K562 (cell line): ENCODE data around the gene PLA1A. TPM values are rescaled to one million over a fixed set of nuclear protein-coding genes. Genes with fewer than 3 reads are reported as not detected.

ENCODE experiments used
- ATAC-seq: fragments of 200-7000 bp; cut with Tn5 transposase; 3 replicates; pipeline ENCODE4 v1.9.1; 2020; ENCODE audit warnings: moderate library complexity
- BruUV-seq: library from RNA; stranded (reverse); fragments of 400-500 nt; replicated peaks from 2 replicates; lab custom pipeline; 2021; lab: Mats Ljungman, UMichigan
- CTCF ChIA-PET: fragments of 300-600 bp; formaldehyde crosslinking; extraction: SDS; loops from one replicate; lab custom pipeline; 2021; ENCODE audit warnings: low intra/inter-chr PET ratio; lab: Yijun Ruan, JAX
- POLR2A ChIA-PET: fragments of 300-600, 350-650 bp; sonication (Branson Sonifier 250); formaldehyde crosslinking; extraction: SDS; loops from one replicate; lab custom pipeline; 2021; ENCODE audit warnings: antibody characterized with exemption, inconsistent platforms; lab: Yijun Ruan, JAX
- DNase-seq, 4 experiments: peaks; one replicate each; pipeline versions ENCODE4 v3.0.0 to v3.0.0-alpha.2; 2011 to 2018; ENCODE audit warnings: low spot score in 3 of 4, mixed read lengths in 3 of 4; ENCODE audit errors: extremely low read depth in 1 of 4
- FAIRE-seq: peaks from 2 replicates; lab custom pipeline; 2011; peaks lifted over from hg19 to GRCh38; lab: Jason Lieb, UNC
- H2AFZ ChIP-seq: 2 replicates; pipeline ENCODE4 v1.6.0; 2011; ENCODE audit warnings: low read depth, low read length, control low read depth, inconsistent platforms
- H3K27ac ChIP-seq: fragments of 200-600 bp; 3 replicates; pipeline ENCODE4 v1.8.0; 2011; ENCODE audit warnings: low read depth, mild to moderate bottlenecking, control low read depth, inconsistent platforms, low read length, moderate library complexity, mixed read lengths; ENCODE audit errors: extremely low read depth
- H3K27me3 ChIP-seq, 2 experiments: fragments of 300-600 bp in 1 of 2; 2 replicates in 1 of 2; 3 replicates in 1 of 2; pipeline versions ENCODE4 v1.6.0 to v1.8.0; 2011; ENCODE audit warnings: inconsistent platforms in 2 of 2, low read length in 2 of 2, mild to moderate bottlenecking in 1 of 2, mixed read lengths in 1 of 2, moderate library complexity in 1 of 2; ENCODE audit not compliant: control insufficient read depth in 2 of 2, insufficient read depth in 2 of 2
- H3K36me3 ChIP-seq: fragments of 300-600 bp; 3 replicates; pipeline ENCODE4 v1.8.0; 2011; ENCODE audit warnings: mild to moderate bottlenecking, low read length, inconsistent platforms; ENCODE audit not compliant: control insufficient read depth, insufficient read depth
- H3K4me1 ChIP-seq, 2 experiments: fragments of 200-600 bp in 1 of 2; replicated peaks in 1 of 2; 2 replicates in 1 of 2; 3 replicates in 1 of 2; pipeline versions ENCODE4 v1.5.1 to v1.8.0; 2011; ENCODE audit warnings: inconsistent platforms in 2 of 2, low read length in 2 of 2, mild to moderate bottlenecking in 1 of 2, mixed read lengths in 1 of 2, moderate library complexity in 1 of 2; ENCODE audit not compliant: control insufficient read depth in 2 of 2, insufficient read depth in 2 of 2
- H3K4me2 ChIP-seq: 2 replicates; pipeline ENCODE4 v1.6.1; 2011; ENCODE audit warnings: low read length, control low read depth, inconsistent platforms, mixed read lengths; ENCODE audit not compliant: insufficient read depth
- H3K4me3 ChIP-seq: fragments of 200-600 bp; sonication (generic), shearing (Covaris generic); 2 replicates; pipeline ENCODE4 v1.5.1; 2016; ENCODE audit warnings: control low read depth, inconsistent platforms
- H3K79me2 ChIP-seq: fragments of 200-600 bp; 3 replicates; pipeline ENCODE4 v1.8.0; 2011; ENCODE audit warnings: low read length, inconsistent platforms; ENCODE audit not compliant: control insufficient read depth, insufficient read depth
- H3K9ac ChIP-seq, 2 experiments: 2 replicates each; pipeline versions ENCODE4 v1.6.0 to v1.6.1; 2011; ENCODE audit warnings: low read depth in 2 of 2, low read length in 2 of 2, control low read depth in 1 of 2, inconsistent platforms in 1 of 2, mild to moderate bottlenecking in 1 of 2, mixed read lengths in 1 of 2; ENCODE audit not compliant: insufficient read depth in 1 of 2
- H3K9me1 ChIP-seq: one replicate; pipeline ENCODE4 v1.6.0; 2011; ENCODE audit warnings: inconsistent platforms, mild to moderate bottlenecking, low read length, moderate library complexity; ENCODE audit not compliant: control insufficient read depth, insufficient read depth
- H3K9me3 ChIP-seq: replicated peaks from 2 replicates; pipeline ENCODE4 v1.5.1; 2011; ENCODE audit warnings: low read depth, low read length, inconsistent platforms; ENCODE audit not compliant: control insufficient read depth, insufficient read depth
- H4K20me1 ChIP-seq: replicated peaks from 2 replicates; pipeline ENCODE4 v1.6.1; 2011; ENCODE audit warnings: low read length, inconsistent platforms, mixed read lengths; ENCODE audit not compliant: control insufficient read depth, insufficient read depth
- BRD4 ChIP-seq: fragments of 200-600 bp; sonication (generic); IDR thresholded peaks from 2 replicates; pipeline ENCODE4 v1.6.1; 2017; ENCODE audit warnings: inconsistent platforms
- CREM ChIP-seq: IDR thresholded peaks from 2 replicates; pipeline ENCODE4 v1.6.1; 2014; ENCODE audit warnings: antibody characterized with exemption, low read depth
- CXXC5 ChIP-seq: fragments of 250-450 bp; sonication (Bioruptor Pico); IDR thresholded peaks from 2 replicates; pipeline ENCODE4 v1.8.0; 2022; ENCODE audit warnings: inconsistent platforms, mild to moderate bottlenecking, moderate library complexity
- DLX4 ChIP-seq: fragments of 250-450 bp; sonication (Bioruptor Pico); IDR thresholded peaks from 2 replicates; pipeline ENCODE4 v1.6.1; 2021; ENCODE audit warnings: mild to moderate bottlenecking
- FOSL1 ChIP-seq: fragments of 200-800 bp; sonication (Bioruptor generic); conservative IDR thresholded peaks from 2 replicates; pipeline ENCODE4 v1.6.1; 2016; ENCODE audit warnings: missing genetic modification characterization, missing compliant biosample characterization
- KHSRP ChIP-seq: fragments of 450-650 bp; IDR thresholded peaks from 2 replicates; pipeline ENCODE4 v1.6.1; 2017
- MEIS2 ChIP-seq: fragments of 450-650 bp; IDR thresholded peaks from 2 replicates; pipeline ENCODE4 v1.6.1; 2014; ENCODE audit warnings: mild to moderate bottlenecking; ENCODE audit not compliant: partially characterized antibody
- PRDM10 ChIP-seq: fragments of 450-650 bp; IDR thresholded peaks from 2 replicates; pipeline ENCODE4 v1.6.1; 2018; ENCODE audit not compliant: partially characterized antibody
- SAFB2 ChIP-seq: fragments of 200-400 bp; formaldehyde crosslinking; IDR thresholded peaks from 2 replicates; pipeline ENCODE4 v1.6.1; 2018; ENCODE audit warnings: borderline replicate concordance, low read length, low read depth, moderate library complexity; ENCODE audit not compliant: severe bottlenecking
- SRSF3 ChIP-seq: fragments of 200-400 bp; formaldehyde crosslinking; IDR thresholded peaks from 2 replicates; pipeline ENCODE4 v1.6.1; 2016; ENCODE audit warnings: mild to moderate bottlenecking, low read length, moderate library complexity; ENCODE audit not compliant: insufficient read depth
- SRSF7 ChIP-seq: fragments of 200-400 bp; formaldehyde crosslinking; optimal IDR thresholded peaks from 2 replicates; pipeline ENCODE3; 2017; ENCODE audit warnings: mild to moderate bottlenecking, low read depth, low read length
- STAT5A ChIP-seq: IDR thresholded peaks from 2 replicates; pipeline ENCODE4 v1.6.1; 2012; ENCODE audit warnings: low read length, inconsistent platforms, borderline replicate concordance
- TARDBP ChIP-seq: fragments of 450-650 bp; IDR thresholded peaks from 2 replicates; pipeline ENCODE4 v1.6.1; 2016
- ZC3H4 ChIP-seq: sonication (generic); formaldehyde crosslinking; IDR thresholded peaks from 2 replicates; pipeline ENCODE4 v1.9.0; 2021; ENCODE audit warnings: missing genetic modification reagents, borderline replicate concordance
- ZNF143 ChIP-seq: sonication (generic); formaldehyde crosslinking; IDR thresholded peaks from 2 replicates; pipeline ENCODE4 v1.9.0; 2022; ENCODE audit warnings: mild to moderate bottlenecking, missing genetic modification reagents
- ZNF197 ChIP-seq: fragments of 200-800 bp; sonication (Bioruptor generic); IDR thresholded peaks from 2 replicates; pipeline ENCODE4 v1.6.1; 2016; ENCODE audit warnings: low read depth, missing genetic modification characterization, missing compliant biosample characterization
- ZNF384 ChIP-seq: IDR thresholded peaks from 2 replicates; pipeline ENCODE4 v1.6.1; 2012; ENCODE audit warnings: low read depth, low read length, improper control_type of control experiment
- ZNF395 ChIP-seq: fragments of 200-800 bp; sonication (Bioruptor generic); IDR thresholded peaks from 2 replicates; pipeline ENCODE4 v1.6.1; 2017; ENCODE audit warnings: missing genetic modification characterization, missing compliant biosample characterization
- ZNF444 ChIP-seq: fragments of 250-450 bp; sonication (Bioruptor Pico); IDR thresholded peaks from 2 replicates; pipeline ENCODE4 v1.4.0; 2020; ENCODE audit warnings: mild to moderate bottlenecking, moderate library complexity
- ZNF644 ChIP-seq: fragments of 200-800 bp; sonication (Bioruptor generic); IDR thresholded peaks from 2 replicates; pipeline ENCODE4 v1.6.1; 2016; ENCODE audit warnings: low read depth, missing genetic modification characterization, missing compliant biosample characterization
- WGBS: fragments of 100-300 bp; shearing (Covaris generic); methylation state at CpG from one replicate; pipeline ENCODE4 v1.1.6; 2016; ENCODE audit warnings: low coverage, mixed read lengths; ENCODE audit not compliant: insufficient coverage; ENCODE audit errors: missing lambda C conversion rate; 5-methylcytosine and 5-hydroxymethylcytosine counted together
- in situ Hi-C: fragments of 300-500 bp; cut with MboI; formaldehyde crosslinking; loops from 4 replicates; pipeline ENCODE4 v1.15.0; 2018; ENCODE audit warnings: inconsistent platforms, mixed read lengths
- intact Hi-C: fragments of 100-400 bp; cut with micrococcal nuclease; formaldehyde crosslinking; loops from 2 replicates; pipeline ENCODE4 v1.14.2; 2022
- polyA plus RNA-seq, 8 experiments: library from polyadenylated mRNA; depleted of rRNA in 4 of 8; stranded (reverse) in 5 of 8; unstranded in 3 of 8; fragments of >200 nt; fragmentation: Nextera tagmentation in 2 of 8; fragmentation: Illumina TruSeq in 1 of 8; extraction: Ambion mirVana in 2 of 8; extraction: Trizol in 1 of 8; gene quantifications; 2 replicates each; pipeline versions ENCODE4 v1.2.1 to v1.2.3, GENCODE V29; 2011 to 2014; ENCODE audit warnings: inconsistent platforms in 1 of 8, missing spikeins in 1 of 8
- total RNA-seq, 7 experiments: library from RNA; depleted of rRNA in 6 of 7; stranded (reverse); fragments of >200 nt in 6 of 7; fragmentation: Illumina TruSeq in 2 of 7; extraction: Trizol in 2 of 7; gene quantifications; 2 replicates each; pipeline versions ENCODE4 v1.2.1 to v1.2.3, GENCODE V29; 2011 to 2021; ENCODE audit warnings: low replicate concordance in 1 of 7

The PLA1A gene
- total and polyA plus RNA-seq, 9 of the 15 experiments (the other 6 are each of a cell fraction or from before 2014, with no cell fraction given), result not detected

- Histone ChIP-seq H3K4me2 (no peak overlapping the region), H3K27ac (no peak overlapping the region), H3K4me1 (peaks cover 8 to 35% of the 10 kb centered on the region in 2 experiments), H4K20me1 (no peaks in the 10 kb centered on the region), H3K9me3 (no peaks in the 10 kb centered on the region), H3K36me3 (no peaks in the 10 kb centered on the region), H3K79me2 (no peaks in the 10 kb centered on the region), H3K4me3 (no peak overlapping the region), H2AFZ (peak overlapping the region; percentile 63), H3K27me3 (no peaks in the 10 kb centered on the region), H3K9me1 (peaks cover 3% of the 10 kb centered on the region), H3K9ac (no peak overlapping the region)
- CTCF ChIA-PET, result no interaction called here
- BruUV-seq, result no TSS peak
- in situ Hi-C loops (no loop called here), intact Hi-C loops (loop anchor here (5.0 kb wide), 1 partner anchor 41 kb away; the partner anchor contains the start of gene COX17)
- POLR2A ChIA-PET, result no interaction called here
- FAIRE-seq (no peak), ATAC-seq (no peak), DNase-seq (no peak)
- 8% methylated on average over 1 of the region's 1 CpG for WGBS
- TF ChIP-seq ZNF197 (0 out of 2 replicates have a peak, but pooled peaks have one; percentile 6), SAFB2 (no peak), PRDM10 (peak; percentile 11), BRD4 (no peak), ZNF644 (tag) (0 out of 2 replicates have a peak, but pooled peaks have one; percentile 15), TARDBP (no peak), SRSF3 (no peak), ZNF384 (no peak), ZNF143 (CRISPR knock-in tag) (no peak), CREM (no peak), DLX4 (no peak), ZC3H4 (CRISPR knock-in tag) (no peak), ZNF444 (CRISPR knock-in tag) (no peak), SRSF7 (no peak), CXXC5 (CRISPR knock-in tag) (no peak), KHSRP (no peak), FOSL1 (0 out of 2 replicates have a peak, but pooled peaks have one; percentile 13), ZNF395 (CRISPR knock-in tag) (peak; percentile 64; the same call in 1 of the 2 replicates), STAT5A (no peak), MEIS2 (no peak)
Observed at GRCh38 chr3:119636249-119636648, 38.6 kb downstream of the PLA1A start.
